HEK293 (cell line): Measurements from ENCODE around the gene SPATA1.

Experiments
- CTCF ChIA-PET: fragments of 350-600 bp; formaldehyde crosslinking; extraction: SDS; loops from one replicate; lab custom pipeline; 2021; ENCODE audit warnings: antibody characterized with exemption; lab: Yijun Ruan, JAX
- POLR2A ChIA-PET: fragments of 300-600 bp; formaldehyde crosslinking; extraction: SDS; loops from one replicate; lab custom pipeline; 2020; ENCODE audit warnings: antibody characterized with exemption, inconsistent platforms; lab: Yijun Ruan, JAX
- H3K27ac ChIP-seq: fragments of 200-500 bp; sonication (Bioruptor generic); 2 replicates; pipeline ENCODE4 v1.5.1; 2014; ENCODE audit warnings: low read depth, low read length, control low read depth, inconsistent platforms; ENCODE audit errors: extremely low read depth
- H3K36me3 ChIP-seq, 2 experiments: fragments of 200-500 bp in 1 of 2; sonication (Bioruptor generic) in 1 of 2; 1 replicate in 1 of 2; 2 replicates in 1 of 2; pipeline ENCODE4 v1.5.1; 2014 to 2017; ENCODE audit warnings: inconsistent platforms in 2 of 2, low read length in 2 of 2; ENCODE audit not compliant: control insufficient read depth in 2 of 2, insufficient read depth in 1 of 2
- H3K4me1 ChIP-seq: fragments of 200-500 bp; sonication (Bioruptor generic); 2 replicates; pipeline ENCODE4 v1.5.1; 2014; ENCODE audit warnings: mild to moderate bottlenecking, low read length, inconsistent platforms; ENCODE audit not compliant: control insufficient read depth, insufficient read depth
- H3K4me3 ChIP-seq: 2 replicates; pipeline ENCODE4 v1.5.1; 2011; ENCODE audit warnings: low read depth, mild to moderate bottlenecking, control low read depth, low read length, moderate library complexity
- H3K9me3 ChIP-seq: fragments of 200-500 bp; sonication (Bioruptor generic); 2 replicates; pipeline ENCODE4 v1.5.1; 2014; ENCODE audit warnings: low read depth, low read length, inconsistent platforms; ENCODE audit not compliant: control insufficient read depth, insufficient read depth
- HIC1 ChIP-seq: fragments of 450-650 bp; formaldehyde crosslinking; IDR thresholded peaks from 2 replicates; pipeline ENCODE4 v1.5.1; 2016; ENCODE audit warnings: missing biosample characterization, missing genetic modification characterization
- PRDM10 ChIP-seq: fragments of 450-650 bp; formaldehyde crosslinking; IDR thresholded peaks from 2 replicates; pipeline ENCODE4 v1.5.1; 2016; ENCODE audit warnings: missing biosample characterization, missing genetic modification characterization
- REPIN1 ChIP-seq: fragments of 450-650 bp; formaldehyde crosslinking; IDR thresholded peaks from 2 replicates; pipeline ENCODE4 v1.5.1; 2017; ENCODE audit warnings: missing biosample characterization, missing genetic modification characterization, low read depth
- WT1 ChIP-seq: fragments of 450-650 bp; formaldehyde crosslinking; IDR thresholded peaks from 2 replicates; pipeline ENCODE4 v1.5.1; 2016; ENCODE audit warnings: missing biosample characterization, missing genetic modification characterization
- ZBTB1 ChIP-seq: fragments of 450-650 bp; formaldehyde crosslinking; IDR thresholded peaks from 2 replicates; pipeline ENCODE4 v1.5.1; 2016; ENCODE audit warnings: missing biosample characterization, missing genetic modification characterization
- ZBTB26 ChIP-seq: fragments of 450-650 bp; formaldehyde crosslinking; optimal IDR thresholded peaks from 2 replicates; pipeline ENCODE3; 2016; ENCODE audit warnings: missing biosample characterization, mild to moderate bottlenecking, missing genetic modification characterization
- ZNF121 ChIP-seq: fragments of 450-650 bp; formaldehyde crosslinking; IDR thresholded peaks from 2 replicates; pipeline ENCODE4 v1.5.1; 2016; ENCODE audit warnings: missing biosample characterization, missing genetic modification characterization
- ZNF157 ChIP-seq: fragments of 450-650 bp; formaldehyde crosslinking; IDR thresholded peaks from 2 replicates; pipeline ENCODE4 v1.5.1; 2016; ENCODE audit warnings: missing biosample characterization, missing genetic modification characterization
- ZNF350 ChIP-seq: fragments of 450-650 bp; formaldehyde crosslinking; IDR thresholded peaks from 2 replicates; pipeline ENCODE4 v1.5.0; 2017; ENCODE audit warnings: missing biosample characterization, mild to moderate bottlenecking, missing genetic modification characterization
- ZNF398 ChIP-seq: fragments of 450-650 bp; formaldehyde crosslinking; IDR thresholded peaks from 2 replicates; pipeline ENCODE4 v1.5.1; 2017; ENCODE audit warnings: missing biosample characterization, missing genetic modification characterization
- ZNF416 ChIP-seq: fragments of 450-650 bp; formaldehyde crosslinking; IDR thresholded peaks from 2 replicates; pipeline ENCODE4 v1.5.1; 2016; ENCODE audit warnings: missing biosample characterization, missing genetic modification characterization
- ZNF426 ChIP-seq: fragments of 450-650 bp; formaldehyde crosslinking; IDR thresholded peaks from 2 replicates; pipeline ENCODE4 v1.5.1; 2017; ENCODE audit warnings: missing biosample characterization, missing genetic modification characterization, mild to moderate bottlenecking, inconsistent platforms, moderate library complexity
- ZNF449 ChIP-seq: fragments of 450-650 bp; formaldehyde crosslinking; IDR thresholded peaks from 2 replicates; pipeline ENCODE4 v1.5.1; 2017; ENCODE audit warnings: missing biosample characterization, mild to moderate bottlenecking, missing genetic modification characterization, moderate library complexity
- ZNF488 ChIP-seq: fragments of 450-650 bp; formaldehyde crosslinking; IDR thresholded peaks from 2 replicates; pipeline ENCODE4 v1.5.1; 2016; ENCODE audit warnings: missing biosample characterization, missing genetic modification characterization
- ZNF561 ChIP-seq: fragments of 450-650 bp; IDR thresholded peaks from 2 replicates; pipeline ENCODE4 v1.5.1; 2018; ENCODE audit warnings: missing biosample characterization, missing genetic modification characterization, borderline replicate concordance
- ZNF776 ChIP-seq: fragments of 450-650 bp; formaldehyde crosslinking; IDR thresholded peaks from 2 replicates; pipeline ENCODE4 v1.5.0; 2017; ENCODE audit warnings: missing biosample characterization, missing genetic modification characterization, borderline replicate concordance
- ZNF777 ChIP-seq: fragments of 450-650 bp; formaldehyde crosslinking; IDR thresholded peaks from 2 replicates; pipeline ENCODE4 v1.5.1; 2017; ENCODE audit warnings: missing biosample characterization, missing genetic modification characterization, borderline replicate concordance
- ZSCAN18 ChIP-seq: fragments of 450-650 bp; formaldehyde crosslinking; IDR thresholded peaks from 2 replicates; pipeline ENCODE4 v1.5.1; 2016; ENCODE audit warnings: missing biosample characterization, missing genetic modification characterization
- ZSCAN4 ChIP-seq: fragments of 450-650 bp; formaldehyde crosslinking; IDR thresholded peaks from 2 replicates; pipeline ENCODE4 v1.5.1; 2017; ENCODE audit warnings: missing biosample characterization, missing genetic modification characterization

Gene SPATA1

GRCh38 chr1:84488107-84488506 lies 18.1 kb upstream of the SPATA1 start (continued):
- TF ChIP-seq ZSCAN18 (tag by site-specific recombination): no peak
- TF ChIP-seq ZNF121 (tag by site-specific recombination): no peak
- TF ChIP-seq ZBTB26: no peak

GRCh38 chr1:84489766-84490165 lies 16.4 kb upstream of the SPATA1 start:
- Histone ChIP-seq H3K36me3 (peaks cover 40 to 79% of the 10 kb centered on the region in 2 experiments), H3K27ac (no peak overlapping the region), H3K4me1 (no peaks in the 10 kb centered on the region), H3K4me3 (no peak overlapping the region), H3K9me3 (no peaks in the 10 kb centered on the region)
- POLR2A ChIA-PET: interaction anchor here (1.0 kb wide), 1 partner anchor 9 kb away, joined by 3 read pairs; no protein-coding TSS in a partner anchor
- TF ChIP-seq ZNF488 (no peak), ZNF426 (no peak), WT1 (tag by site-specific recombination) (no peak), ZSCAN4 (no peak), ZNF561 (no peak), HIC1 (tag by site-specific recombination) (no peak), ZNF449 (no peak), ZBTB1 (tag by site-specific recombination) (no peak), ZNF777 (tag by site-specific recombination) (no peak), ZNF416 (tag by site-specific recombination) (no peak), ZNF776 (tag by site-specific recombination) (no peak)
- TF ChIP-seq, all 188 proteins: peak for 0
- CTCF ChIA-PET: interaction anchor here (0.7 to 1.2 kb wide), 2 partner anchors 236 to 264 kb away, joined by 4 to 8 read pairs; no protein-coding TSS in a partner anchor

GRCh38 chr1:84492726-84493125 lies 13.5 kb upstream of the SPATA1 start:
- ChIA-PET CTCF (interaction anchor here (0.6 kb wide), 1 partner anchor 57 kb away, joined by 4 read pairs; no protein-coding TSS in a partner anchor), POLR2A (no interaction called here)
- no peaks in the 10 kb centered on the region for H3K9me3 ChIP-seq
- TF ChIP-seq ZNF350 (no peak), PRDM10 (tag by site-specific recombination) (no peak), ZNF398 (tag by site-specific recombination) (no peak), ZNF157 (no peak), REPIN1 (no peak)

More at GRCh38 chr1:84492726-84493125, 13.5 kb upstream of the SPATA1 start:
- H3K27ac ChIP-seq: no peak overlapping the region
- no peak overlapping the region for H3K4me3 ChIP-seq
- H3K4me1 ChIP-seq: no peaks in the 10 kb centered on the region
- H3K36me3 ChIP-seq: peaks cover 51 to 88% of the 10 kb centered on the region in 2 experiments
